Ectodermal cell (in vitro differentiated cells): ENCODE results near the gene VSIR.

Experiments
- H3K27ac ChIP-seq: 2 replicates; pipeline ENCODE4 v1.7.0; 2013; ENCODE audit warnings: mild to moderate bottlenecking, low read depth, low read length; ENCODE audit not compliant: insufficient read depth, poor library complexity, severe bottlenecking
- H3K27me3 ChIP-seq: 2 replicates; pipeline ENCODE4 v1.7.0; 2013; ENCODE audit warnings: mild to moderate bottlenecking, low read length; ENCODE audit not compliant: insufficient read depth, control insufficient read depth, poor library complexity, severe bottlenecking
- H3K36me3 ChIP-seq: one replicate; pipeline ENCODE4 v1.7.0; 2013; ENCODE audit warnings: low read length; ENCODE audit not compliant: control insufficient read depth, insufficient read depth
- H3K4me1 ChIP-seq: one replicate; pipeline ENCODE4 v1.7.0; 2013; ENCODE audit warnings: low read length; ENCODE audit not compliant: control insufficient read depth, insufficient read depth
- H3K4me3 ChIP-seq: 2 replicates; pipeline ENCODE4 v1.7.0; 2013; ENCODE audit warnings: low read depth, low read length, control low read depth; ENCODE audit not compliant: insufficient read depth
- H3K9me3 ChIP-seq: 2 replicates; pipeline ENCODE4 v1.7.0; 2013; ENCODE audit warnings: mild to moderate bottlenecking, low read length, moderate library complexity; ENCODE audit not compliant: control insufficient read depth
- WGBS, 2 experiments: methylation state at CpG; one replicate each; pipeline ENCODE4 v1.1.7; 2013; ENCODE audit warnings: missing lambda C conversion rate in 2 of 2; 5-methylcytosine and 5-hydroxymethylcytosine counted together

The VSIR gene

DNA sequence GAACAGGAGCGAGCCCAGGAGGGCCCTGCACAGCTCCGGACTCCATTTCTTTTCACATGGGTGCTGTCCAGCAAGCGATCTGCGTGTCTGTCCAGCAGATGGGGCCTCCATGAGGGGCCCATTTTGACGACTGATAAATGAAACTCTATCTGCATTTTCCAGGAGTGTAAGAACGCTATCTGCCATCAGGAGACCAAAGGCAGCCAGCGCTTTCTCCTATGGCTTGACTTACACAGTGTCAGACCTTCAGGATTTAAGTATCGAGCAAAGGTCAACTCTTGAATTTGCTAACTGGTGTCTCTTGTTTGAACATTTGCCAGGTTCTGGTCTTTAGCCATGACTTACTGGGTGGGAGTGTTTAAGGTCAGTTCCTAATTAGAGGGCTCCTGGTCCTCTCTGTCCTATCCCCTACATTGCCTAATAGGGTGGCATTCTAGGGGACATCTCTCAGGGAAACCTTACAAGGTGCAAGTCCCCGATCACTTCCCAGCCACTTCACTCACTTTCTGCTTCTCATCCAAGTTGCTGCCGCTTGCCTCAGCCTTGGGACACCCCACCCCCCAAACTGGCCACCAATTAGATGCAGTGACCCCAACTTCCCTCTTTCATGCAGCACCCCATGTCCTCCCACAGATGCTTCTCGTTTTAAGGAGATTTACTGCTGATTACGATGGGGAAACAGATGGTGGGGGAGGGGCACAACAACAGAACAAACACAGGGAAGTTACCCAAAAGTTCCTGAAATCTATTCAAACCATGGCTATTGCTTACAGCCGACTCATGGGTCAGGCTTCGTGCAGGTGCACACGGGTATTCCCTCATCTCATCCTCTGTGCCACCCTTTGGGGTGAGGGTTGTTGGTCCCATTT is 20.0 kb downstream of the VSIR start:
- Histone ChIP-seq H3K27ac (no peak overlapping the region), H3K36me3 (no peaks in the 10 kb centered on the region), H3K27me3 (no peaks in the 10 kb centered on the region), H3K9me3 (no peaks in the 10 kb centered on the region), H3K4me1 (no peaks in the 10 kb centered on the region), H3K4me3 (no peak overlapping the region)
- WGBS, 2 experiments, result 86 to 90% methylated on average over 15 of the region's 15 CpGs

GRCh38 chr10:71752391-71753090 is 20.8 kb downstream of the VSIR start:
- 84 to 89% methylated on average over 8 of the region's 8 CpGs for WGBS, 2 experiments
- no peaks in the 10 kb centered on the region for H3K4me1 ChIP-seq

DNA sequence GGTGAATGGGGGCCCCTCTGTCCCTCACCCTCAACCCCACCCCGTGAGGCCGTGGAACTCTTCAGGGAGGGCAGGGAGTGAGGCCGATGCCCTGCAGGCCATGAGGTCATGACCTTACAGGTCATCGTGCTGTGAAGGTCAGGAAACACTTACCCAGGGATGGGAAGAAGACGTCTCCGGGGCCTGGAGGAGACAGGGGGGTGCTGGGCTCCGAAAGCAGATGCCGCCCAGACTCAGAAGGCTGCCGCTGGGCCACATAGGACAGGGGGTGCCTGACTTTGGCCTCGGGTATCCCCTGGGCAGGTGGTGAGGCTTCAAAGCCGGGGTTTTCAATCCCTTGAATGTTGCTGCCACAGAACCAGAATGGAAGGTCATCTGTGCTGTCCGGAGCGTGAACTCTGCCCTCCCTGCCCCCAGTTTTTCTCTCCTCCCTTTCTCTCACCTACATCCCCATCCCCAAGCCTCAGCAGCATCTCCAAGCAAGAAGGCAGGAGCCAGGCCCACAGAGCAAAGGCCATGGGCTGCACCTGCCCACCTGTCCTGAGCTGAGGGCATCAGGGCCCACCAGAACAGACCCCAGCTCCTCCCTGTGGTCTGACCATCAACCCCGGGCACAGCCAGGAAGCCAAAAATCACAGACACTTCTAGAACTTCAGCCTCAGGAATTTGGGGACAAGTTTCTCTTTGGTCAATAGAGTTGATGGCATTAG is 21.6 kb downstream of the VSIR start:
- no peaks in the 10 kb centered on the region for H3K36me3 ChIP-seq
- H3K4me3 ChIP-seq, result no peak overlapping the region
- 91 to 92% methylated on average over 14 of the region's 14 CpGs for WGBS, 2 experiments
- no peaks in the 10 kb centered on the region for H3K27me3 ChIP-seq
- no peaks in the 10 kb centered on the region for H3K9me3 ChIP-seq
- no peak overlapping the region for H3K27ac ChIP-seq
- peaks cover 2% of the 10 kb centered on the region for H3K4me1 ChIP-seq

More at GRCh38 chr10:71752391-71753090, 20.8 kb downstream of the VSIR start:
- Histone ChIP-seq H3K27ac (no peak overlapping the region), H3K36me3 (no peaks in the 10 kb centered on the region), H3K4me3 (no peak overlapping the region), H3K9me3 (no peaks in the 10 kb centered on the region), H3K27me3 (no peaks in the 10 kb centered on the region)

GRCh38 chr10:71750986-71751385 is 22.3 kb downstream of the VSIR start:
- Histone ChIP-seq H3K4me3 (no peak overlapping the region), H3K9me3 (no peaks in the 10 kb centered on the region), H3K4me1 (peaks cover 3% of the 10 kb centered on the region), H3K27ac (no peak overlapping the region), H3K36me3 (no peaks in the 10 kb centered on the region), H3K27me3 (no peaks in the 10 kb centered on the region)
- WGBS, 2 experiments, result 91 to 94% methylated on average over 3 of the region's 5 CpGs

DNA sequence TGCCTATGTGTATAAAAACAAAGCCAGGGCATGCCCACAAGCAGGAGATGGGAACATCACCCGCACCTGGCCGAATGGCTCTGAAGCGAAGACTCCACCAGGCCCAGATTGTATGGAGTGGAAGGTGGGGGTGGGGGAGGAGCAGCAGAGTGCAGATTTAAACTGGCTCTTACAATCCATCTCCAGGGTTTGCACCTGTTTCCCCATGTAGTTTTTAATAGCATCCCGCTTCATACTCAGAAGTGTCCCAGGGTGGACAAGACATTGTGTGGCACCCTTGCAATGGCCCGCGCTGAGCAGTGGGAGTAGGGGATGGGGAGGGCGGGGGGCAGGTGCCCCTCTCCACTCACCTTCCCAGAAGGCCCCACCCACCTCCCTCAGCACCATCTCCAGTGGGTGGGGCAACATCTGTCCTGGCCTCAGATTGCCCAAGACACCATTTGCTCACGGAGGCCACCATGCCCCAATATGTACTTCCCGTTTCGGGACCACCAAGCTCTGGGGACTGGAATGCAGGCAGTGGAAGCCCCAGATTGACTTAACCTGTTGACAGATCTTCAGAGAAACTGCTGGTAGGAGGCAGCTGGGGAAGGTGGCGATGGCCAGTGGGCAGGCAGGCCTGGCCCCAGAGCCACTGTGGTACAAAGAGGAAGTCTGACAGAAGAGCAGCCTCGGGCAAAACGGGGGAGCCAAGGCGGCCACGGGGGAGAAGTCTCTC is 23.0 kb downstream of the VSIR start:
- H3K9me3 ChIP-seq, result no peaks in the 10 kb centered on the region
- 94% methylated on average over 13 to 15 of the region's 15 CpGs for whole genome bisulfite sequencing, 2 experiments
- no peaks in the 10 kb centered on the region for H3K27me3 ChIP-seq
- H3K4me3 ChIP-seq, result no peak overlapping the region
- peaks cover 3% of the 10 kb centered on the region for H3K4me1 ChIP-seq
- H3K27ac ChIP-seq, result no peak overlapping the region
- no peaks in the 10 kb centered on the region for H3K36me3 ChIP-seq

DNA sequence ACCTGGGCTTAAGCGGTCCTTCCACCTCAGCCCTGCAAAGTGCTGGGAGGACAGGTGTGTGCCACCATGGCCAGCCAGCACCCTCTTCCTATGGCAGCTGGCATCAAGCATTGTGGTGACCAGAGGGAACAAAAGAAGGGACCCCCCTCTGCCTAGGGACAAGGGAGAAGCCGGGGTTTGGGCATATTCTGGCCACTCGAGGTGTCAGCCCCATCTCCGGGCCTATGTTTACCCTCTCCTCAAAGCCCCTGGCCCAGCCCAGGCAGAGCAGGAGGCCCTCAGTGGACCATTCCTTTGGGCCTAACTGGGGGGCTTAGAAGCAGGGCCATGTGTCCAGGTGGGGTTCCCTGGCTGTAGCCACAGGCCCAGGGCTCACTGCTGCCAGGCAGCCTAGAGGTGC is 23.9 kb downstream of the VSIR start:
- H3K27me3 ChIP-seq, result no peaks in the 10 kb centered on the region
- no peaks in the 10 kb centered on the region for H3K9me3 ChIP-seq
- H3K36me3 ChIP-seq, result no peaks in the 10 kb centered on the region
- H3K4me1 ChIP-seq, result peaks cover 3% of the 10 kb centered on the region
- no peak overlapping the region for H3K4me3 ChIP-seq
- H3K27ac ChIP-seq, result no peak overlapping the region
- 91 to 93% methylated on average over 4 of the region's 4 CpGs for whole genome bisulfite sequencing, 2 experiments

DNA sequence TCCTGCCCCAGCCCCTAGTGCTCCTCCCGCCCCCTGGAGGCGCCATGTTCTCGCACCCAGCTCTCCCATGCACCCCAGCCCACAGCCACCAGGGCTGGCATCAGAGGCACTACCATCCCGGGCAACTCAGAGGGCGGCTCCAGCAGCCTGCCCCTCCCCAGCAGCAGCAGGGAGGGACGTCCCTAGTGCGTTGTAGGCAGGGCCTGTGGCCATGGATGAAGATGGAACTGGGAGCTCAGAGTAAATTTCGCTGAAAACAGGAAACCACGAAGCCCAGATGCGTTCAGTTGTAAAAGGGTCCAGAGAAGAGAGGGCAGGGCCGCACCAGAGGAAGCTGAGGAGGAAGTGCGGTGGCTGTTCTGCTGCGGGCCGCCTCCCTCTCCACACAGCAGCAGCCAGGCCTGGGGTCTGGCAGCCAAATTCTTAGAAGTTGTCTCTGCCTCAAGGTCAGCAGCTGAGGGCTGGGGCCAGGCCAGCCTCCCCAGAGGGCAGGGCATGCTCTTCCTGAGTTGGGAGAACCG is 24.6 kb downstream of the VSIR start:
- H3K4me1 ChIP-seq, result peaks cover 3% of the 10 kb centered on the region
- no peaks in the 10 kb centered on the region for H3K27me3 ChIP-seq
- WGBS, 2 experiments, result 80 to 83% methylated on average over 15 of the region's 15 CpGs
- H3K36me3 ChIP-seq, result no peaks in the 10 kb centered on the region
- no peaks in the 10 kb centered on the region for H3K9me3 ChIP-seq
- H3K27ac ChIP-seq, result no peak overlapping the region
- H3K4me3 ChIP-seq, result no peak overlapping the region

DNA sequence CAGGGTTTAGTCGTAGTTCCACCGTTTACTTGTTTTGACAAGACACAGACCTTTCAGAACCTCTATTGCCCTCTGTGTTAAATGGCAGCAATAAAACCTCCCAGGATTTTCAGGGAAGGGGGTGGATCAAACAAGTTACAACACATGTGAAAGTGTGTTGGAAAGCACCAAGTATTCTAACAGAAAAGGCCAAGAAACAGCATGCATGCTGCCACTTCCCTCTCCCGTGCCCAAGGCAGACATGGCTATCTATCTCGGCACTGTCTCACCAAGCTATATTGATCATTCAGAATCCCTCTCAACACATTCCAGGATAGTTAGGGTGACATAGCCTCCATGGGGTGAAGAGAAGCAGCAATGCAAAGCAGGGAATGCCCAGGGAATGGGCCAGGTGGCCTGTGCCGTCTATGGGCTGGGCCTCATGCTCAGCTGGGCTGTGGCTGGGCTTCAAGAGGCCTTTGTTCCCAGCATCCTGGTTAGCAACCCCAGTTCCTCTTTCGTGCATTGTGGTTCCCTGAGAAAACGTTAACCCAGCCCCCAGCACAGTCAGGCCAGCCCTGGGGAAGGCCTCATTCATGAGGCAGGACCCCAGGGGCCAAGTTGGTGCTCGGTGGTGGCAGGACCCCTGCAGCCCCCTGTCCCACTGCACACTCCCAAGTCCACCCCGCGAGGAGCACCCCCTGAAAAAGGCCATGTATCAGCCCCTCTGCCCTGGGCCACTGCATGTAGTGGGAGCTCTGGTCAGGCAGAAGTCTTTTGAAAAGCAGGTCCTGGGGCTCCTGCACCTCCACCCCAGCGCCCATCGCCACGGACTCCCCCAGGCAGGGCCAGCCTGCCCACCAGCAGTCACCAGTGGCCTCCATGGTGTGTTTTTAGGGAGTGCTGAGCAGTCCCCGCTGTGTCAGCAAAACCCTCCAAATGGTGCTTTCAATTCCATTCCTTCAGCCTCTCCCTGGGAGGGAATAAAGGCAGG is 25.5 kb downstream of the VSIR start:
- H3K4me3 ChIP-seq, result no peak overlapping the region
- H3K9me3 ChIP-seq, result no peaks in the 10 kb centered on the region
- peaks cover 3% of the 10 kb centered on the region for H3K4me1 ChIP-seq
- 80 to 83% methylated on average over 14 of the region's 14 CpGs for WGBS, 2 experiments
- no peaks in the 10 kb centered on the region for H3K36me3 ChIP-seq
- no peaks in the 10 kb centered on the region for H3K27me3 ChIP-seq
- H3K27ac ChIP-seq, result no peak overlapping the region

GRCh38 chr10:71747039-71747531 is 26.2 kb downstream of the VSIR start:
- Histone ChIP-seq H3K36me3 (no peaks in the 10 kb centered on the region), H3K4me3 (no peak overlapping the region), H3K4me1 (peaks cover 3% of the 10 kb centered on the region), H3K9me3 (no peaks in the 10 kb centered on the region), H3K27me3 (no peaks in the 10 kb centered on the region), H3K27ac (no peak overlapping the region)
- WGBS, 2 experiments, result 94 to 98% methylated on average over 2 of the region's 2 CpGs
